SK-N-MC (cell line): ENCODE measurements around the gene TAF1.

Experiments
- EZH2 ChIP-seq: fragments of 200-600 bp; sonication (generic); IDR thresholded peaks from one replicate; pipeline ENCODE4 v1.6.1; 2017; ENCODE audit warnings: antibody characterized with exemption
- FOXP2 ChIP-seq: optimal IDR thresholded peaks from 2 replicates; pipeline ENCODE3; 2011; ENCODE audit warnings: mild to moderate bottlenecking, moderate library complexity; ENCODE audit not compliant: insufficient read depth; ENCODE audit errors: extremely low read length, control extremely low read depth

GRCh38 chrX:71489540-71489939 is 123.4 kb downstream of the TAF1 start:
- TF ChIP-seq FOXP2: no peak
- no peak for TF ChIP-seq EZH2
